GM12878 (cell line): ENCODE data around the gene PRR12.

Experiments used
- CEBPB ChIP-seq, 2 experiments: fragments of 150-350 bp in 1 of 2; IDR thresholded peaks; 2 replicates each; pipeline ENCODE4 v1.6.1; 2012 to 2014; ENCODE audit warnings: low read depth in 2 of 2, low read length in 2 of 2, borderline replicate concordance in 1 of 2, inconsistent platforms in 1 of 2
- GATAD2B ChIP-seq: fragments of 450-650 bp; conservative IDR thresholded peaks from 2 replicates; pipeline ENCODE4 v1.6.1; 2017; ENCODE audit warnings: low read depth, mild to moderate bottlenecking, moderate library complexity
- MXI1 ChIP-seq: fragments of 150-350 bp; IDR thresholded peaks from 2 replicates; pipeline ENCODE4 v1.6.1; 2011; ENCODE audit warnings: low read depth, mild to moderate bottlenecking, inconsistent platforms, low read length, improper control_type of control experiment
- RFX5 ChIP-seq: IDR thresholded peaks from 2 replicates; pipeline ENCODE4 v1.6.1; 2011; ENCODE audit warnings: low read depth, low read length, improper control_type of control experiment
- SMARCA5 ChIP-seq: fragments of 450-650 bp; IDR thresholded peaks from 2 replicates; pipeline ENCODE4 v1.6.1; 2017; ENCODE audit warnings: mild to moderate bottlenecking
- SMC3 ChIP-seq: IDR thresholded peaks from 2 replicates; pipeline ENCODE4 v1.6.1; 2011; ENCODE audit warnings: low read length, improper control_type of control experiment, borderline replicate concordance
- SP1 ChIP-seq: IDR thresholded peaks from one replicate; pipeline ENCODE4 v1.6.1; 2011; ENCODE audit warnings: low read depth, low read length
- TBL1XR1 ChIP-seq: IDR thresholded peaks from 2 replicates; pipeline ENCODE4 v1.6.1; 2012; ENCODE audit warnings: low read depth, low read length, improper control_type of control experiment
- ZNF217 ChIP-seq: fragments of 450-650 bp; IDR thresholded peaks from 2 replicates; pipeline ENCODE4 v1.6.1; 2017; ENCODE audit warnings: antibody characterized with exemption, mild to moderate bottlenecking
- TF ChIP-seq, protein P1 (sequence below): IDR thresholded peaks from 2 replicates; pipeline ENCODE4 v1.6.1; 2012; ENCODE audit warnings: low read length, inconsistent platforms
- TF ChIP-seq, protein P2 (sequence below), 3 experiments: IDR thresholded peaks in 2 of 3; conservative IDR thresholded peaks in 1 of 3; 2 replicates each; pipeline ENCODE4 v1.5.1; 2011; ENCODE audit warnings: low read depth in 3 of 3, low read length in 3 of 3, mild to moderate bottlenecking in 3 of 3, control low read depth in 2 of 3, moderate library complexity in 2 of 3, inconsistent platforms in 1 of 3, mixed read lengths in 1 of 3; ENCODE audit not compliant: control insufficient read depth in 2 of 3, insufficient read depth in 1 of 3; ENCODE audit errors: extremely low read depth in 1 of 3
- TF ChIP-seq, protein P3 (sequence below): IDR thresholded peaks from 2 replicates; pipeline ENCODE4 v1.6.1; 2011; ENCODE audit warnings: borderline replicate concordance, low read depth, mild to moderate bottlenecking, moderate library complexity, mixed read lengths, low read length; ENCODE audit not compliant: insufficient read depth; ENCODE audit errors: extremely low read length

DNA sequence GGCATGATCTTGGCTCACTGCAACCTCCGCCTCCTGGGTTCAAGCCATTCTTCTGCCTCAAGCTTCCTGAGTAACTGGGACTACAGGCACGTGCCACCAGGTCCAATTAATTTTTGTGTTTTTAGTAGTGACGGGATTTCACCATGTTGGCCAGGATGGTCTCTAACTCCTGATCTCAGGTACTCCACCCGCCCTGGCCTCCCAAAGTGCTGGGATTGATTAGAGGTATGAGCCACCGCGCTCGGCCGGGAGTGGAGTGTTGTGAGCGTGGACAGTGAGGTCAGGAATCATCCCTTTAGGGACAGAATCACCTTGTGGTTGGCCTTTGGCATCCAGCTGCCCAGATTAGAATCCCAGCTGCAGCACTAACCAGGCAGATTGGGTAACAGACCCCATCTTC is 38.7 kb downstream of the PRR12 start:
- no peak for TF ChIP-seq SMC3
- TF ChIP-seq, protein P1, sequence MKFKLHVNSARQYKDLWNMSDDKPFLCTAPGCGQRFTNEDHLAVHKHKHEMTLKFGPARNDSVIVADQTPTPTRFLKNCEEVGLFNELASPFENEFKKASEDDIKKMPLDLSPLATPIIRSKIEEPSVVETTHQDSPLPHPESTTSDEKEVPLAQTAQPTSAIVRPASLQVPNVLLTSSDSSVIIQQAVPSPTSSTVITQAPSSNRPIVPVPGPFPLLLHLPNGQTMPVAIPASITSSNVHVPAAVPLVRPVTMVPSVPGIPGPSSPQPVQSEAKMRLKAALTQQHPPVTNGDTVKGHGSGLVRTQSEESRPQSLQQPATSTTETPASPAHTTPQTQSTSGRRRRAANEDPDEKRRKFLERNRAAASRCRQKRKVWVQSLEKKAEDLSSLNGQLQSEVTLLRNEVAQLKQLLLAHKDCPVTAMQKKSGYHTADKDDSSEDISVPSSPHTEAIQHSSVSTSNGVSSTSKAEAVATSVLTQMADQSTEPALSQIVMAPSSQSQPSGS = no peak
- TF ChIP-seq MXI1 = no peak
- no peak for TF ChIP-seq GATAD2B
- TF ChIP-seq, protein P2, sequence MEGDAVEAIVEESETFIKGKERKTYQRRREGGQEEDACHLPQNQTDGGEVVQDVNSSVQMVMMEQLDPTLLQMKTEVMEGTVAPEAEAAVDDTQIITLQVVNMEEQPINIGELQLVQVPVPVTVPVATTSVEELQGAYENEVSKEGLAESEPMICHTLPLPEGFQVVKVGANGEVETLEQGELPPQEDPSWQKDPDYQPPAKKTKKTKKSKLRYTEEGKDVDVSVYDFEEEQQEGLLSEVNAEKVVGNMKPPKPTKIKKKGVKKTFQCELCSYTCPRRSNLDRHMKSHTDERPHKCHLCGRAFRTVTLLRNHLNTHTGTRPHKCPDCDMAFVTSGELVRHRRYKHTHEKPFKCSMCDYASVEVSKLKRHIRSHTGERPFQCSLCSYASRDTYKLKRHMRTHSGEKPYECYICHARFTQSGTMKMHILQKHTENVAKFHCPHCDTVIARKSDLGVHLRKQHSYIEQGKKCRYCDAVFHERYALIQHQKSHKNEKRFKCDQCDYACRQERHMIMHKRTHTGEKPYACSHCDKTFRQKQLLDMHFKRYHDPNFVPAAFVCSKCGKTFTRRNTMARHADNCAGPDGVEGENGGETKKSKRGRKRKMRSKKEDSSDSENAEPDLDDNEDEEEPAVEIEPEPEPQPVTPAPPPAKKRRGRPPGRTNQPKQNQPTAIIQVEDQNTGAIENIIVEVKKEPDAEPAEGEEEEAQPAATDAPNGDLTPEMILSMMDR (IDR thresholded peaks at IDR 0.05 in 2 of 3, conservative IDR thresholded peaks at IDR 0.05 in 1 of 3; ENCODE audit: control insufficient read depth in 2 of 3, extremely low read depth in 1 of 3, insufficient read depth in 1 of 3, low read depth in 3 of 3, low read length in 3 of 3) = no peak
- TF ChIP-seq SP1 = no peak
- TF ChIP-seq, protein P3, sequence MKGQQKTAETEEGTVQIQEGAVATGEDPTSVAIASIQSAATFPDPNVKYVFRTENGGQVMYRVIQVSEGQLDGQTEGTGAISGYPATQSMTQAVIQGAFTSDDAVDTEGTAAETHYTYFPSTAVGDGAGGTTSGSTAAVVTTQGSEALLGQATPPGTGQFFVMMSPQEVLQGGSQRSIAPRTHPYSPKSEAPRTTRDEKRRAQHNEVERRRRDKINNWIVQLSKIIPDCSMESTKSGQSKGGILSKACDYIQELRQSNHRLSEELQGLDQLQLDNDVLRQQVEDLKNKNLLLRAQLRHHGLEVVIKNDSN = no peak
- TF ChIP-seq RFX5 = no peak
- no peak for TF ChIP-seq CEBPB (IDR thresholded peaks at IDR 0.05; ENCODE audit: borderline replicate concordance in 1 of 2, low read depth in 2 of 2, low read length in 2 of 2)
- no peak for TF ChIP-seq TBL1XR1
- no peak for TF ChIP-seq ZNF217
- TF ChIP-seq SMARCA5 = no peak
